IPS-18a (cell line): ENCODE measurements around the gene GOLGA8B.

Source experiments
- H3K27ac ChIP-seq: one replicate; pipeline ENCODE4 v1.5.1; 2013; ENCODE audit warnings: low read length
- H3K27me3 ChIP-seq: one replicate; pipeline ENCODE4 v1.6.1; 2013; ENCODE audit warnings: mild to moderate bottlenecking, low read length; ENCODE audit not compliant: control insufficient read depth, insufficient read depth
- H3K36me3 ChIP-seq: one replicate; pipeline ENCODE4 v1.6.1; 2013; ENCODE audit warnings: low read depth, low read length; ENCODE audit not compliant: control insufficient read depth
- H3K4me1 ChIP-seq: one replicate; pipeline ENCODE4 v1.6.1; 2013; ENCODE audit warnings: low read depth, low read length; ENCODE audit not compliant: control insufficient read depth
- H3K4me3 ChIP-seq: one replicate; pipeline ENCODE4 v1.5.1; 2013; ENCODE audit warnings: low read length
- H3K9ac ChIP-seq: one replicate; pipeline ENCODE4 v1.6.1; 2013; ENCODE audit warnings: mild to moderate bottlenecking, low read length, moderate library complexity
- H3K9me3 ChIP-seq: one replicate; pipeline ENCODE4 v1.6.1; 2013; ENCODE audit warnings: low read depth, low read length; ENCODE audit not compliant: control insufficient read depth

GOLGA8B gene

GRCh38 chr15:34610354-34610753 is 26.9 kb upstream of the GOLGA8B start:
- Histone ChIP-seq H3K4me1 (no peaks in the 10 kb centered on the region), H3K36me3 (no peaks in the 10 kb centered on the region), H3K27ac (no peak overlapping the region), H3K9ac (no peak overlapping the region), H3K4me3 (no peak overlapping the region), H3K9me3 (no peaks in the 10 kb centered on the region), H3K27me3 (no peaks in the 10 kb centered on the region)

GRCh38 chr15:34609102-34610057 is 25.9 kb upstream of the GOLGA8B start:
- Histone ChIP-seq H3K4me1 (no peaks in the 10 kb centered on the region), H3K36me3 (no peaks in the 10 kb centered on the region), H3K9ac (no peak overlapping the region), H3K9me3 (no peaks in the 10 kb centered on the region), H3K27me3 (no peaks in the 10 kb centered on the region), H3K27ac (no peak overlapping the region), H3K4me3 (no peak overlapping the region)

- no peaks in the 10 kb centered on the region for H3K9me3 ChIP-seq
- no peak overlapping the region for H3K4me3 ChIP-seq
- no peak overlapping the region for H3K27ac ChIP-seq
- no peaks in the 10 kb centered on the region for H3K27me3 ChIP-seq
- H3K36me3 ChIP-seq, result no peaks in the 10 kb centered on the region
- H3K4me1 ChIP-seq, result no peaks in the 10 kb centered on the region
- H3K9ac ChIP-seq, result no peak overlapping the region
These were observed 25.1 kb upstream of the GOLGA8B start for GRCh38 chr15:34608517-34608916.

- H3K9ac ChIP-seq, result no peak overlapping the region
- no peak overlapping the region for H3K4me3 ChIP-seq
- no peaks in the 10 kb centered on the region for H3K27me3 ChIP-seq
- no peaks in the 10 kb centered on the region for H3K36me3 ChIP-seq
- H3K27ac ChIP-seq, result no peak overlapping the region
- H3K9me3 ChIP-seq, result no peaks in the 10 kb centered on the region
- no peaks in the 10 kb centered on the region for H3K4me1 ChIP-seq
These were observed 24.4 kb upstream of the GOLGA8B start for GRCh38 chr15:34607832-34608231.

- no peaks in the 10 kb centered on the region for H3K9me3 ChIP-seq
- no peak overlapping the region for H3K27ac ChIP-seq
- H3K4me1 ChIP-seq, result no peaks in the 10 kb centered on the region
- no peaks in the 10 kb centered on the region for H3K27me3 ChIP-seq
- no peak overlapping the region for H3K9ac ChIP-seq
- no peaks in the 10 kb centered on the region for H3K36me3 ChIP-seq
- no peak overlapping the region for H3K4me3 ChIP-seq
These were observed 23.1 kb upstream of the GOLGA8B start for GRCh38 chr15:34606545-34606944.

GRCh38 chr15:34606131-34606530 is 22.7 kb upstream of the GOLGA8B start:
- Histone ChIP-seq H3K9me3 (no peaks in the 10 kb centered on the region), H3K9ac (no peak overlapping the region), H3K27me3 (no peaks in the 10 kb centered on the region), H3K27ac (no peak overlapping the region), H3K4me3 (no peak overlapping the region), H3K4me1 (no peaks in the 10 kb centered on the region), H3K36me3 (no peaks in the 10 kb centered on the region)

GRCh38 chr15:34603095-34603494 is 19.6 kb upstream of the GOLGA8B start:
- Histone ChIP-seq H3K27me3 (no peaks in the 10 kb centered on the region), H3K4me1 (no peaks in the 10 kb centered on the region), H3K36me3 (no peaks in the 10 kb centered on the region), H3K9ac (no peak overlapping the region), H3K9me3 (no peaks in the 10 kb centered on the region), H3K27ac (no peak overlapping the region), H3K4me3 (no peak overlapping the region)

- Histone ChIP-seq H3K4me1 (no peaks in the 10 kb centered on the region), H3K27ac (no peak overlapping the region), H3K9ac (no peak overlapping the region), H3K36me3 (no peaks in the 10 kb centered on the region), H3K27me3 (no peaks in the 10 kb centered on the region), H3K4me3 (no peak overlapping the region), H3K9me3 (no peaks in the 10 kb centered on the region)
These were observed 17.5 kb upstream of the GOLGA8B start for GRCh38 chr15:34600923-34601322.

- Histone ChIP-seq H3K27me3 (no peaks in the 10 kb centered on the region), H3K9me3 (no peaks in the 10 kb centered on the region), H3K9ac (no peak overlapping the region), H3K4me1 (no peaks in the 10 kb centered on the region), H3K27ac (no peak overlapping the region), H3K36me3 (no peaks in the 10 kb centered on the region), H3K4me3 (no peak overlapping the region)
These were observed 15.5 kb upstream of the GOLGA8B start for GRCh38 chr15:34598799-34599585.

- Histone ChIP-seq H3K4me3 (no peak overlapping the region), H3K4me1 (no peaks in the 10 kb centered on the region), H3K9ac (no peak overlapping the region), H3K27me3 (no peaks in the 10 kb centered on the region), H3K36me3 (no peaks in the 10 kb centered on the region), H3K9me3 (no peaks in the 10 kb centered on the region), H3K27ac (no peak overlapping the region)
These were observed 13.9 kb upstream of the GOLGA8B start for GRCh38 chr15:34597316-34597715.

- Histone ChIP-seq H3K36me3 (no peaks in the 10 kb centered on the region), H3K9me3 (no peaks in the 10 kb centered on the region), H3K4me3 (no peak overlapping the region), H3K9ac (no peak overlapping the region), H3K4me1 (no peaks in the 10 kb centered on the region), H3K27ac (no peak overlapping the region), H3K27me3 (no peaks in the 10 kb centered on the region)
These were observed 10.9 kb upstream of the GOLGA8B start for GRCh38 chr15:34594361-34594760.
